Stomach smooth muscle (tissue), 2 donors: Measurements from ENCODE around the gene IFNGR2.
"Not testable (repeated sequence)": the region's sequence is repeated elsewhere in the genome, so short reads cannot be mapped to it uniquely, and the experiment has no call there.

Experiments
- H3K27ac ChIP-seq: one replicate; pipeline ENCODE4 v1.7.0; 2013; ENCODE audit warnings: mild to moderate bottlenecking, low read length, inconsistent platforms
- H3K27me3 ChIP-seq, 2 donors: one replicate each; pipeline ENCODE4 v1.7.0; 2013; ENCODE audit warnings: low read length in 2 of 2; ENCODE audit not compliant: insufficient read depth in 2 of 2, control insufficient read depth in 1 of 2
- H3K36me3 ChIP-seq, 2 donors: one replicate each; pipeline ENCODE4 v1.7.0; 2013; ENCODE audit warnings: low read length in 2 of 2; ENCODE audit not compliant: control insufficient read depth in 2 of 2, insufficient read depth in 2 of 2
- H3K4me1 ChIP-seq: one replicate; pipeline ENCODE4 v1.7.0; 2013; ENCODE audit warnings: low read length; ENCODE audit not compliant: control insufficient read depth, insufficient read depth
- H3K4me3 ChIP-seq, 2 donors: one replicate each; pipeline ENCODE4 v1.7.0; 2013; ENCODE audit warnings: low read length in 2 of 2
- H3K9ac ChIP-seq, 2 donors: one replicate each; pipeline ENCODE4 v1.7.0; 2013; ENCODE audit warnings: low read length in 2 of 2, mild to moderate bottlenecking in 1 of 2
- H3K9me3 ChIP-seq, 2 donors: one replicate each; pipeline ENCODE4 v1.7.0; 2013; ENCODE audit warnings: low read length in 2 of 2; ENCODE audit not compliant: control insufficient read depth in 2 of 2
- donor health status: healthy.
- donor health status: Pancreatic carcinoma.

Gene IFNGR2

DNA sequence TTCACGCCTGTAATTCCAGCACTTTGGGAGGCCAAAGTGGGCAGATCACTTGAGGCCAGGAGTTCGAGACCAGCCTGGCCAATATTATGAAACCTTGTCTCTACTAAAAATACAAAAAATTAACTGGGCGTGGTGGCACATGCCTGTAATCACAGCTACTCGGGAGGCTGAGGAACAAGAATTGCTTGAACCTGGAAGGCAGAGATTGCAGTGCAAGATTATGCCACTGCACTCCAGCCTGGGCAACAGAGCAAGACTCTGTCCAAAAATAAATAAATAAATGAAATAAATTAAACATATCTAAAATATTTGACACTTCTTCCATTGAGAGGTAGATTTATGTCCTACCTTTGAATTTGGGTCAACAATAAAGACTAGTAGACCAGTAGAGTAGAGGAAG is 66.0 kb downstream of the IFNGR2 start:
- H3K27me3 ChIP-seq, H3K36me3 ChIP-seq, H3K4me3 ChIP-seq, H3K9me3 ChIP-seq, H3K27ac ChIP-seq, H3K4me1 ChIP-seq, H3K9ac ChIP-seq: not testable (repeated sequence)

GRCh38 chr21:33470701-33471100 is 67.5 kb downstream of the IFNGR2 start:
- no peaks in the 10 kb centered on the region for H3K27me3 ChIP-seq
- no peak overlapping the region for H3K27ac ChIP-seq
- no peak overlapping the region for H3K4me3 ChIP-seq
- H3K4me1 ChIP-seq: no peaks in the 10 kb centered on the region
- no peaks in the 10 kb centered on the region for H3K9me3 ChIP-seq
- no peaks in the 10 kb centered on the region for H3K36me3 ChIP-seq
- no peak overlapping the region for H3K9ac ChIP-seq

DNA sequence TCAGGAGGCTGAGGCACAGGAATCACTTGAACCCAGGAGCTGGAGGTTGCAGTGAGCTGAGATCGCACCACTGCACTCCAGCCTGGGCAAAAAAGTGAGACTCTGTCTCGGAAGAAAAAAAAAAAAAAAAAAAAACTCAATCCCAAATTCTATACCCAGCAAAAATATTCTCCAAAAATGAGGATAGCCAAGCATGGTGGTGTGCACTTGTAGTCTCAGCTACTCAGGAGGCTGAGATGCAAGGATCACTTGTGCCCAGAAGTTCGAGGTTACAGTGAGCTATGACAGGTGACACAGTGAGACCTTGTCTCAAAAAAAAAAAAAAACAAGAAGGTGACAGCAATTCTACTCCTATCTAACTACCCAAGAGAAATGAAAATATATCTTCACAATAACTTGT is 70.1 kb downstream of the IFNGR2 start:
- peaks cover 5% of the 10 kb centered on the region for H3K4me1 ChIP-seq
- no peak overlapping the region for H3K9ac ChIP-seq
- H3K36me3 ChIP-seq: no peaks in the 10 kb centered on the region
- H3K4me3 ChIP-seq: no peak overlapping the region
- H3K27me3 ChIP-seq: no peaks in the 10 kb centered on the region
- H3K9me3 ChIP-seq: no peaks in the 10 kb centered on the region
- no peak overlapping the region for H3K27ac ChIP-seq

DNA sequence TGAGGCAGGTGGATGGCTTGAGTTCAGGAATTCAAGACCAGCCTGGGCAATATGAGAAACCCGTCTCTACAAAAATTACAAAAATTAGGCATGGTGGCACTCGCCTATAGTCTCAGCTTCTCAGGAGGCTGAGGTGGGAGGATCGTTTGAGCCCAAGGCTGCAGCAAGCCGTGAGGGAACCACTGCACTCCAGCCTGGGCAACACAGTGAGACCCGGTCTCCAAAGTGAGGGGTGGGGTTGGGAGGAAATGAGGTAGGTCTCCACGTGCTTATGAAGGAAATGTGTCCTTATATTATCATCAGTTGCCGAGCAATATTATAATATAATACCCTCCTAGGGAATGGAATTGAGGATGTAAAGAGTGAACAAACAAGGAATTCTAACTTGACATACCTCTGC is 73.9 kb downstream of the IFNGR2 start:
- no peak overlapping the region for H3K4me3 ChIP-seq
- peaks cover 6% of the 10 kb centered on the region for H3K4me1 ChIP-seq
- H3K27me3 ChIP-seq: no peaks in the 10 kb centered on the region
- no peak overlapping the region for H3K27ac ChIP-seq
- no peaks in the 10 kb centered on the region for H3K9me3 ChIP-seq
- H3K36me3 ChIP-seq: no peaks in the 10 kb centered on the region
- H3K9ac ChIP-seq: no peak overlapping the region

- H3K9ac ChIP-seq: peak overlapping the region; percentile 76 to 88
- H3K36me3 ChIP-seq: no peaks in the 10 kb centered on the region
- H3K27ac ChIP-seq: peak overlapping the region; percentile 92
- H3K27me3 ChIP-seq: no peaks in the 10 kb centered on the region
- peaks cover 6% of the 10 kb centered on the region for H3K4me1 ChIP-seq
- H3K4me3 ChIP-seq: peak overlapping the region; percentile 70 to 91
- no peaks in the 10 kb centered on the region for H3K9me3 ChIP-seq
Observed at GRCh38 chr21:33478182-33478581, 75.0 kb downstream of the IFNGR2 start.

DNA sequence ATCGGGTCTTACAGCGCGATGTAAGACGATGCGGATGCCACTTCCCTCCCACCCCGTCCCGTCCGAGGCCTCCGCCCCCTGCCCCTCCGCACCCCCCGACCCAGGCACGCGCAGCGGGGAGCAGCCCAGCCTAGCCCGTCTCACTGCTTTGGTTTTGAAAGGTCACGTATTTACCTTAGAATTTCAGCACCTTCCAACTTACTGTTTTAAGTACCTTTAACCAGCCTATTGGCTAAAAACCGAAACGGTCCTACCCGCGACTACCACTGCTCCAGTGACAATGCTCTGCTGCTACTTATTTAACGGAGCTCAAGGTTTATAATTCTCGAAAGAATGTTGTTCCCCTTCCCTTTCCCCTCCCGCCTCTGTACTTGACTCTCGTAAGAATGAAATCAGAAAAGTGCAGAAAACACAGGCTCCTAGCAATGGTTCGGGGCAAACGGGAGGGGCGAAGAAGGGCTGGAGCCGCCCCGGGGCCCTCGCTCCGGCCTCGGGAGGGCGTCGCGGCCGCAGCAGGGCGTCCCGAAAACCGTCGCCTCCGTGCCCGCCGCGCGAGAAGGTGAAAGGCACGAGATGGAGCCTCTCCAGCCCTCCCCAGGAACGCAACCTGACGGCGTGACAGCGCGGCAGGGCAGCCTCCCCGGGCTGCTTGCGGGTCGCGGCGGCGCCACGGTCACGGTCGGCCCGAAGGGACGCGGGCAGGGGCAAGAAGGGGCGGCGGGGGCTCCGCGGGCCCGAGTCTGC is 75.9 kb downstream of the IFNGR2 start:
- Histone ChIP-seq H3K9ac (peak overlapping the region; percentile 76 to 88), H3K27me3 (no peaks in the 10 kb centered on the region), H3K4me3 (peak overlapping the region; percentile 70 to 91), H3K9me3 (no peaks in the 10 kb centered on the region), H3K27ac (peak overlapping the region; percentile 92), H3K36me3 (no peaks in the 10 kb centered on the region), H3K4me1 (peaks cover 6% of the 10 kb centered on the region)

GRCh38 chr21:33479679-33480480 is 76.7 kb downstream of the IFNGR2 start, which contains the start of gene TMEM50B:
Gene TMEM50B, minus strand, starts transcription at chr21:33479974. Its CDS starts 11,089 bp downstream, at chr21:33468885.
- no peaks in the 10 kb centered on the region for H3K9me3 ChIP-seq
- H3K27ac ChIP-seq: peak within 1 kb of the TSS; percentile 92
- no peaks in the 10 kb centered on the region for H3K36me3 ChIP-seq
- peak within 1 kb of the TSS; percentile 78 to 92 for H3K9ac ChIP-seq
- H3K27me3 ChIP-seq: no peaks in the 10 kb centered on the region
- H3K4me3 ChIP-seq: peak within 1 kb of the TSS; percentile 70 to 91
- H3K4me1 ChIP-seq: peaks cover 6% of the 10 kb centered on the region

- Histone ChIP-seq H3K27me3 (no peaks in the 10 kb centered on the region), H3K4me3 (peak overlapping the region; percentile 65 to 89), H3K4me1 (peaks cover 6% of the 10 kb centered on the region), H3K9me3 (no peaks in the 10 kb centered on the region), H3K9ac (peak overlapping the region; percentile 78 to 92), H3K36me3 (no peaks in the 10 kb centered on the region), H3K27ac (peak overlapping the region; percentile 90)
Observed at GRCh38 chr21:33480481-33481103, 77.4 kb downstream of the IFNGR2 start.

DNA sequence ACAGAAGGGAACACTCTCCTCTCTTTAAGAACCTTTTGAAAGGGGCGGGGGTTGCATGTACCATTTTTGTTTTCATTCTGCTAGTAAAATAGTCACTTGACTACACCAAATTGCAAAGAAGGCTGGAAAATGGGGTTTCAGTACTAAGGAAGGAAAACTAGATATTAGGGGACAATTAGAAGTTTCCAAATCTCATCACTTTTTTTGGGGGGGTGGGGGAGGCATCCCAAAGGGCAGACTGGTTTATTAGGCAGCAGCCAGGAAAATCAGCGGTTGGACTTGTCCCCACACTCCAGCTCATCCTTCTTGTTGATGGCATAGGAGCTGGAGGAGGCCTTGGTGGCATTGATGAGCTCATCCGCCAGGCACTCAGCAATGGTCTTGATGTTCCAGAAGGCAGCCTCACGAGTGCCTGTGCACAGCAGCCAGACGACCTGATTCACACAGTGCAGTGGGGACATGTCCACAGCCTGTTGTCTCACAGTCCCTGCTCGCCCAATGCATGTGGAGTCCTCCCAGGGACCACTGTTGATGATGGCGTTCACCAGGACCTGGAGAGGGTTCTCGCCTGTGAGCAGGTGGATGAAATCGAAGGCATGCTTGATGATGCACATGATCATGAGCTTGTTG is 78.2 kb downstream of the IFNGR2 start:
- Histone ChIP-seq H3K36me3 (no peaks in the 10 kb centered on the region), H3K4me1 (peaks cover 6% of the 10 kb centered on the region), H3K9ac (no peak overlapping the region), H3K27ac (no peak overlapping the region), H3K4me3 (no peak overlapping the region), H3K9me3 (no peaks in the 10 kb centered on the region), H3K27me3 (no peaks in the 10 kb centered on the region)
